ENCODE results near the gene HOXB2.

DNA sequence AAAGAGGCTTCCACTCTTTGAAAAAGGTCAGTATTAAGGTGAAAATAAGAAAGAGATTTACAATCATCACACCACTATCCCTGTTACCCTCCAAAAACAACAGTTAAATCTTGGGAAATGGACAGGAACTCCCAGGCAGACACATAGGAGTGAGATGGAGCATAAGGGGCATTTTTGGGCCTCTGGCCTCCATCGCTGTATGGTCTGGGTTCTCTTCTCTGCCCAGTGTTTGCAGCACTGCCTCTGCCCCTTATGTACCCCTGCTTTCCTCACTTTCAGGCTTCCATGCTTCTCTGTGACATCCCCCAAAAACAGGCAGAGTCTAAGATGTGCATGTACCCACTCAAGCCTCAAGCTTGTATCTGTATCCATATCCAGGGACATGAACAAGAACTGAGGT, 630 bp upstream of the HOXB2 start:
- TF ChIP-seq, protein P1, sequence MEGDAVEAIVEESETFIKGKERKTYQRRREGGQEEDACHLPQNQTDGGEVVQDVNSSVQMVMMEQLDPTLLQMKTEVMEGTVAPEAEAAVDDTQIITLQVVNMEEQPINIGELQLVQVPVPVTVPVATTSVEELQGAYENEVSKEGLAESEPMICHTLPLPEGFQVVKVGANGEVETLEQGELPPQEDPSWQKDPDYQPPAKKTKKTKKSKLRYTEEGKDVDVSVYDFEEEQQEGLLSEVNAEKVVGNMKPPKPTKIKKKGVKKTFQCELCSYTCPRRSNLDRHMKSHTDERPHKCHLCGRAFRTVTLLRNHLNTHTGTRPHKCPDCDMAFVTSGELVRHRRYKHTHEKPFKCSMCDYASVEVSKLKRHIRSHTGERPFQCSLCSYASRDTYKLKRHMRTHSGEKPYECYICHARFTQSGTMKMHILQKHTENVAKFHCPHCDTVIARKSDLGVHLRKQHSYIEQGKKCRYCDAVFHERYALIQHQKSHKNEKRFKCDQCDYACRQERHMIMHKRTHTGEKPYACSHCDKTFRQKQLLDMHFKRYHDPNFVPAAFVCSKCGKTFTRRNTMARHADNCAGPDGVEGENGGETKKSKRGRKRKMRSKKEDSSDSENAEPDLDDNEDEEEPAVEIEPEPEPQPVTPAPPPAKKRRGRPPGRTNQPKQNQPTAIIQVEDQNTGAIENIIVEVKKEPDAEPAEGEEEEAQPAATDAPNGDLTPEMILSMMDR (conservative IDR thresholded peaks at IDR 0.05; ENCODE audit: low read depth, low read length), result no peak
- TF ChIP-seq EZH2 (IDR thresholded peaks at IDR 0.05; ENCODE audit: borderline replicate concordance, low read depth, low read length, poor library complexity, severe bottlenecking), result no peak

Measured in A673 (cell line).